ENCODE data around the gene DNAH6. TPM values are rescaled to one million over a fixed set of nuclear protein-coding genes. Genes with fewer than 3 reads are reported as not detected.

The DNAH6 gene
- total RNA-seq, 1 experiment from 2014 or later, result 0.26 TPM

DNA sequence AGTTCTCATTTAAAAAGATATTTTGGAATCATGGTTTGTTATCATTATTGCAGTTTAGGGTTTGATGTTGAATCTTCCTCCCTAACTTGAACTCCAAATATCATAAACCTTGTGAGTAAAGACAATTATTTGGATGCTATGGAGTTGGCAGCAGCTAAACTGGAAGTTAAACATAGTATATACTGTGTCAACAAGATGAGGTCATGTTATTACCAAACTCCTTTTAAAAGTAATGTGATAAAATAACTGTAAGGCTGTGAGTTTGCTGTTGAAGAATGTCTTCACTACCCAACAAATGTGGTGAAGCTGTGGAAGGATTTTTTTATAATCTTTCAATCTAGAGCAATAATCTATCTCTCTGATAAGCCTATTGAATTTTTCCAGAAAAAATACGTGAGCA lies 16.0 kb downstream of the DNAH6 start:
- H3K27me3 ChIP-seq (ENCODE audit: insufficient read depth, low read length), result no peaks in the 10 kb centered on the region
- no peak overlapping the region for H4K91ac ChIP-seq (ENCODE audit: insufficient read length, low read depth, low read length)
- H4K5ac ChIP-seq (ENCODE audit: insufficient read length, low read depth, low read length), result no peak overlapping the region
- TF ChIP-seq, protein P1, sequence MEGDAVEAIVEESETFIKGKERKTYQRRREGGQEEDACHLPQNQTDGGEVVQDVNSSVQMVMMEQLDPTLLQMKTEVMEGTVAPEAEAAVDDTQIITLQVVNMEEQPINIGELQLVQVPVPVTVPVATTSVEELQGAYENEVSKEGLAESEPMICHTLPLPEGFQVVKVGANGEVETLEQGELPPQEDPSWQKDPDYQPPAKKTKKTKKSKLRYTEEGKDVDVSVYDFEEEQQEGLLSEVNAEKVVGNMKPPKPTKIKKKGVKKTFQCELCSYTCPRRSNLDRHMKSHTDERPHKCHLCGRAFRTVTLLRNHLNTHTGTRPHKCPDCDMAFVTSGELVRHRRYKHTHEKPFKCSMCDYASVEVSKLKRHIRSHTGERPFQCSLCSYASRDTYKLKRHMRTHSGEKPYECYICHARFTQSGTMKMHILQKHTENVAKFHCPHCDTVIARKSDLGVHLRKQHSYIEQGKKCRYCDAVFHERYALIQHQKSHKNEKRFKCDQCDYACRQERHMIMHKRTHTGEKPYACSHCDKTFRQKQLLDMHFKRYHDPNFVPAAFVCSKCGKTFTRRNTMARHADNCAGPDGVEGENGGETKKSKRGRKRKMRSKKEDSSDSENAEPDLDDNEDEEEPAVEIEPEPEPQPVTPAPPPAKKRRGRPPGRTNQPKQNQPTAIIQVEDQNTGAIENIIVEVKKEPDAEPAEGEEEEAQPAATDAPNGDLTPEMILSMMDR (conservative IDR thresholded peaks at IDR 0.05), result no peak
- H2AK5ac ChIP-seq (ENCODE audit: insufficient read length, low read length), result no peak overlapping the region
- no peaks in the 10 kb centered on the region for H3K23me2 ChIP-seq (ENCODE audit: insufficient read length, low read depth, low read length, poor library complexity, severe bottlenecking)
- no peak overlapping the region for H2AFZ ChIP-seq (ENCODE audit: low read length)
- no peak overlapping the region for H2BK5ac ChIP-seq (ENCODE audit: insufficient read length, low read length)
- H3K79me2 ChIP-seq (ENCODE audit: insufficient read depth, low read length), result no peaks in the 10 kb centered on the region
- H3K4me2 ChIP-seq (ENCODE audit: insufficient read depth, insufficient read length, low read length), result no peak overlapping the region
- H4K20me1 ChIP-seq (ENCODE audit: control insufficient read depth, insufficient read depth, insufficient read length), result no peaks in the 10 kb centered on the region
- peaks cover 7 to 11% of the 10 kb centered on the region in 2 experiments for H3K4me1 Mint-ChIP-seq
- no peak overlapping the region for H3K14ac ChIP-seq (ENCODE audit: insufficient read depth, low read length)
- no peak overlapping the region for H3K9ac ChIP-seq (ENCODE audit: extremely low read depth, insufficient read length, low read length)
- H2BK15ac ChIP-seq (ENCODE audit: low read depth, low read length), result no peak overlapping the region
- H3K18ac ChIP-seq (ENCODE audit: insufficient read length, low read depth, low read length), result no peak overlapping the region
- H4K8ac ChIP-seq (replicated peaks; ENCODE audit: insufficient read length, low read depth, low read length), result no peak overlapping the region
- no peaks in the 10 kb centered on the region; the same call in 1 of the 2 replicates for H3K4me1 ChIP-seq (ENCODE audit: insufficient read depth, low read length)
- H3K79me1 ChIP-seq (ENCODE audit: insufficient read depth, low read depth, low read length, poor library complexity, severe bottlenecking), result no peaks in the 10 kb centered on the region
- peaks cover 3% of the 10 kb centered on the region; the same call in 1 of the 2 replicates for H3K27me3 Mint-ChIP-seq (ENCODE audit: low read depth)
- no peak overlapping the region for H3K56ac ChIP-seq (ENCODE audit: insufficient read length, low read depth, low read length)
- no peaks in the 10 kb centered on the region for H3K36me3 Mint-ChIP-seq (ENCODE audit: insufficient read depth in 1 of 3, low read depth in 3 of 3)
- no peaks in the 10 kb centered on the region for H3K9me3 ChIP-seq (ENCODE audit: control insufficient read depth, low read depth, low read length)
- H2BK20ac ChIP-seq (ENCODE audit: low read depth, low read length, poor library complexity, severe bottlenecking), result no peak overlapping the region
- no peak overlapping the region for H3T11ph ChIP-seq (ENCODE audit: low read length)
- DNase-seq, result no peak
- H3K27ac Mint-ChIP-seq, result no peak overlapping the region
- no peaks in the 10 kb centered on the region for H3K9me3 Mint-ChIP-seq
- WGBS (ENCODE audit: extremely low coverage, insufficient read length, low lambda C conversion rate), result no CpG with 5 or more reads among the region's 1 CpG
- no peak overlapping the region for H2BK120ac ChIP-seq (ENCODE audit: low read depth, low read length, poor library complexity, severe bottlenecking)
- H3K4ac ChIP-seq (ENCODE audit: low read depth, low read length), result no peak overlapping the region
- no peak overlapping the region for H3K23ac ChIP-seq (ENCODE audit: insufficient read length, low read depth, low read length)
- no peak overlapping the region for H3K4me3 Mint-ChIP-seq
- no peak overlapping the region for H2BK12ac ChIP-seq (ENCODE audit: insufficient read length, low read depth, low read length)
- H3K27ac ChIP-seq (ENCODE audit: insufficient read length, low read depth, low read length), result no peak overlapping the region
